ENCODE measurements around the gene HM13. TPM values are rescaled to one million over a fixed set of nuclear protein-coding genes. Genes with fewer than 3 reads are reported as not detected.
A peak's percentile ranks its signal among the peaks of the same experiment; 100 is the strongest.

The HM13 gene
- total RNA-seq, 1 experiment from 2014 or later: 103 TPM

GRCh38 chr20:31547017-31547675, 32.9 kb downstream of the HM13 start (continued):
- TF ChIP-seq ZNF532 (CRISPR knock-in tag; IDR thresholded peaks at IDR 0.05; ENCODE audit: borderline replicate concordance): no peak
- no peak for TF ChIP-seq CDX4 (CRISPR knock-in tag; IDR thresholded peaks at IDR 0.05; ENCODE audit: borderline replicate concordance)
- TF ChIP-seq ZBTB21 (CRISPR knock-in tag; IDR thresholded peaks at IDR 0.05; ENCODE audit: borderline replicate concordance): peak; percentile 77; the same call in 1 of the 2 replicates
- no peak for TF ChIP-seq ZNF138 (CRISPR knock-in tag; conservative IDR thresholded peaks at IDR 0.05)
- peak; percentile 95 for TF ChIP-seq FOXK1 (CRISPR knock-in tag; IDR thresholded peaks at IDR 0.05)
- no peak for TF ChIP-seq ZNF396 (CRISPR knock-in tag; IDR thresholded peaks at IDR 0.05; ENCODE audit: borderline replicate concordance)
- no peak for TF ChIP-seq AR (CRISPR knock-in tag; IDR thresholded peaks at IDR 0.05)
- no peak for TF ChIP-seq MXD4 (CRISPR knock-in tag; IDR thresholded peaks at IDR 0.05; ENCODE audit: borderline replicate concordance)
- 0 out of 2 replicates have a peak, but pooled peaks have one; percentile 46 for TF ChIP-seq FOXP4 (CRISPR knock-in tag; IDR thresholded peaks at IDR 0.05)
- peak; percentile 23; the same call in 1 of the 2 replicates for TF ChIP-seq USF1 (CRISPR knock-in tag; IDR thresholded peaks at IDR 0.05)
- no peak for TF ChIP-seq ZNF512 (CRISPR knock-in tag; IDR thresholded peaks at IDR 0.05; ENCODE audit: borderline replicate concordance)
- no peak for TF ChIP-seq ZNF416 (CRISPR knock-in tag; IDR thresholded peaks at IDR 0.05)
- no peak for TF ChIP-seq ETV6 (CRISPR knock-in tag; IDR thresholded peaks at IDR 0.05)
- no peak for TF ChIP-seq MLX (CRISPR knock-in tag; IDR thresholded peaks at IDR 0.05)
- TF ChIP-seq GRHL2 (CRISPR knock-in tag; IDR thresholded peaks at IDR 0.05; ENCODE audit: insufficient replicate concordance, severe bottlenecking): no peak
- no peak for TF ChIP-seq E2F1 (CRISPR knock-in tag; IDR thresholded peaks at IDR 0.05)
- no peak for TF ChIP-seq SMAD4 (CRISPR knock-in tag; IDR thresholded peaks at IDR 0.05)
- no peak for TF ChIP-seq HMGXB4 (CRISPR knock-in tag; IDR thresholded peaks at IDR 0.05)
- TF ChIP-seq FOXJ3 (CRISPR knock-in tag; IDR thresholded peaks at IDR 0.05; ENCODE audit: borderline replicate concordance): no peak
- no peak for TF ChIP-seq SOX15 (CRISPR knock-in tag; IDR thresholded peaks at IDR 0.05)
- TF ChIP-seq ZNF232 (CRISPR knock-in tag; IDR thresholded peaks at IDR 0.05): no peak
- TF ChIP-seq CBFB (CRISPR knock-in tag; IDR thresholded peaks at IDR 0.05; ENCODE audit: low read depth): no peak

Measured in WTC11 (cell line).